Sigmoid colon (tissue), 4 donors: Measurements from ENCODE around the gene PLCD1.

Experiments used
- CTCF ChIP-seq, 4 experiments: fragments of 450-650 bp in 3 of 4; fragments of 200-600 bp in 1 of 4; IDR thresholded peaks; one replicate each; pipeline ENCODE4 v1.5.1; 2016 to 2019; ENCODE audit warnings: antibody characterized with exemption in 4 of 4, mild to moderate bottlenecking in 3 of 4, moderate library complexity in 2 of 4
- EP300 ChIP-seq, 4 donors: sonication (generic); formaldehyde crosslinking; IDR thresholded peaks; one replicate each; pipeline ENCODE4 v1.6.1; 2017; ENCODE audit warnings: antibody characterized with exemption in 4 of 4
- POLR2A ChIP-seq, 2 donors: fragments of 450-650 bp; IDR thresholded peaks; one replicate each; pipeline ENCODE4 v1.6.1; 2016; ENCODE audit warnings: antibody characterized with exemption in 2 of 2, mild to moderate bottlenecking in 2 of 2, moderate library complexity in 2 of 2

- TF ChIP-seq CTCF (IDR thresholded peaks at IDR 0.05), result no peak
- no peak for TF ChIP-seq POLR2A (IDR thresholded peaks at IDR 0.05)
- no peak for TF ChIP-seq EP300 (IDR thresholded peaks at IDR 0.05)
Observed at GRCh38 chr3:38000242-38000916, 29.1 kb downstream of the PLCD1 start.
